ENCODE measurements around the gene KHDRBS1.
"Not testable (repeated sequence)": the region's sequence is repeated elsewhere in the genome, so short reads cannot be mapped to it uniquely, and the experiment has no call there.

The KHDRBS1 gene

DNA sequence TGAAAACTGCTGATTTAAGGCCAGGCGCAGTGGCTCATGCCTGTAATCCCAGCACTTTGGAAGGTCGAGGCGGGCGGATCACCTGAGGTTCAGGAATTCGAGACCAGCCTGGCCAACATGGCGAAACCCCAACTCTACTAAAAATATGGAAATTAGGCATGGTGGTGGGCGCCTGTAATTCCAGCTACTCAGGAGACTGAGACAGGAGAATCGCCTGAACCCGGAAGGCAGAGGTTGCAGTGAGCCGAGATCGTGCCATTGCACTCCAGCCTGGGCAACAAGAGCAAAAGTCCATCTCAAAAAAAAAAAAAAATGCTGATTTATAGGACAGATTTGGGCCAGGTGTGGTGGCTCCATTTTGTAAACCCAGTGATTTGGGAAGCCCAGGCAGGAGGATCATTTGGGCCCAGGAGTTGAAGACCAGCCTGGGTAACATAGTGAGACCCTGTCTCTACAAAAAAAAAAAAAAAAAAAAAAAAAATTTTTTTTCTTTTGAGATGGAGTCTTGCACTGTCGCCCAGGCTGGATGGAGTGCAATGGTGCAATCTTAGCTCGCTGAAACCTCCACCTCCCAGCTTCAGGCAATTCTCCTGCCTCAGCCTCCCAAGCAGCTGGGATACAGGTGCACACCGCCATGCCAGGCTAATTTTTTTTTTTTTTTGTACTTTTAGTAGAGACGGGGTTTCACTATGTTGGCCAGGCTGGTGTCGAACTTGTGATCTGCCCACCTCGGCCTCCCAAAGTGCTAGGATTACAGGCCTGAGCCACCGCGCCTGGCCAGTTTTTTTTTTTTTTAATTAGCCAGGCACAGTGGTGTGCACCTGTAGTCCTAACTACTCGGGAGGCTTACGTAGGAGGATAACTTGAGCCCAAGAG, 52.2 kb downstream of the KHDRBS1 start:
- DNase-seq (ENCODE audit: low spot score) = not testable (repeated sequence)

GRCh38 chr1:32066489-32066873, 52.8 kb downstream of the KHDRBS1 start:
- peak; percentile 83 for DNase-seq (ENCODE audit: low spot score)

GRCh38 chr1:32068957-32069588, 55.4 kb downstream of the KHDRBS1 start:
- no peak for DNase-seq (ENCODE audit: low spot score)

- no peak for DNase-seq (ENCODE audit: low spot score)
Observed at GRCh38 chr1:32071758-32072621, 58.3 kb downstream of the KHDRBS1 start.

- DNase-seq (ENCODE audit: low spot score) = peak; percentile 97
Observed at GRCh38 chr1:32072622-32073298, 59.1 kb downstream of the KHDRBS1 start, which contains the start of gene TMEM39B. Gene TMEM39B, plus strand, starts transcription at chr1:32072939. Its CDS starts 109 bp downstream, at chr1:32073048.

DNA sequence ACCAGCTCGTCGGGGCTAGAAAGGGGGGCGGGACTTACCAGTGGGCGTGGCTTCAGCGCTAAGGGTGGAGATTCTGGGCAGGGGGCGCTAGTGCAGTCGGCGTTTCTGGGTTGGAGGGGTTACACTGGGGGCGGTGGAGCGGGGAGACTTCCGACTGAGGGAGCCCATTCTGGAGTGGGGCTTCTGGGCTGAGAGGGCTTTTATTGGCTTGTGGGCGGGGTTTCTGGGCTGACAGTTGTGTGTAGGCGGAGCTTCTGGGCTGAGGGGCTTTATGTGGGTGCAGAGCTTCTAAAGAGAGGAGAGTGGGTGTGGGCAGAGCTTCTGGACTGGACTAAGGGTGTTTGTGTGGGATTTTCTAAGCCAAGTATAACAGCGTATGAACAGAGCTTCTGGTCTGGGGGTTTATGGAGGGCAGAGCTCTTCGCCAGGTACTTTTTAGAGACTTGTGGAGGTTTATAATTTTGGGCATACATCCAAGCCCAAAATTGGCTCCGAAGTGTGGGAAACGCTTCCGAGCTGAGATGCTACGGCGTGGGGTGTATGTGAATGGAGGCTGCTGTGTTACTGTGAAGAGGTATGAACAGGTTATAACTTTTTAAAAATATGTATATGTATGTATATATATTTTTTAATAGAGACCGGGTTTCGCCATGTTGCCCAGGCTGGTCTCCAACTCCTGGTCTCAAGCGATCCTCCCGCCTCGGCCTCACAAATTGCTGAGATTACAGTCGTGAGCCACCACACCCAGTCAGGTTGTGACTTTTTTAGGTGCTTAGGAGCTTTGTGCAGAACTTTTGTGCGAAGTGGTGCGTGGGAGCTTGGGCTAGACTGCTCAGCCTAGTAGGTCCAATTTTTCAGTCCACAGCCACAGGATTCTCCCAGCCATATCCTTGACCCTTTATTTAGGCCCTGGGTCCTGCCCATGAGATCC, 59.9 kb downstream of the KHDRBS1 start:
- DNase-seq (ENCODE audit: low spot score) = no peak

- DNase-seq (ENCODE audit: low spot score) = no peak
Observed at GRCh38 chr1:32074841-32075240, 61.2 kb downstream of the KHDRBS1 start.

DNA sequence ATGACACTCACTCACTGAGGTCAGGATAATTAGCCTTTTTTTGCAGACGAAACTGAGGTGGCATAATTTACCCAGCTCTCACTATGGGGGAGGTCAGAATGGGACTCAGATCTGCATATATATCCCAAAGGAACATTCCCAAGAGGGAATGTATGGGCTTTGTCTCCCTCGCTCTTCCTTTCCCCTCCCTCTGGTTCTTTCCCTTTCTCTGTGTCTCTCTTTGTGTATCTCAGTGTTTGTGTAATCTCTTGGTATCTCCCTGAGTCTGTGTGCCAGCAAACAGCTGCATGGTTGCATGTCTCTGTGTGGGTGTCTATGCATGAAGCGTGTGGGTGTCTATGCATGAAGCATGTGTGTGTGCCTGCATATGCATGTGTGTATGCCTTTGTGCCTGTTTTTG, 63.8 kb downstream of the KHDRBS1 start:
- peak; percentile 23 for DNase-seq (ENCODE audit: low spot score)

GRCh38 chr1:32082022-32082421, 68.4 kb downstream of the KHDRBS1 start:
- no peak for DNase-seq (ENCODE audit: low spot score)

GRCh38 chr1:32086381-32086780, 72.7 kb downstream of the KHDRBS1 start:
- DNase-seq (ENCODE audit: low spot score) = not testable (repeated sequence)

DNA sequence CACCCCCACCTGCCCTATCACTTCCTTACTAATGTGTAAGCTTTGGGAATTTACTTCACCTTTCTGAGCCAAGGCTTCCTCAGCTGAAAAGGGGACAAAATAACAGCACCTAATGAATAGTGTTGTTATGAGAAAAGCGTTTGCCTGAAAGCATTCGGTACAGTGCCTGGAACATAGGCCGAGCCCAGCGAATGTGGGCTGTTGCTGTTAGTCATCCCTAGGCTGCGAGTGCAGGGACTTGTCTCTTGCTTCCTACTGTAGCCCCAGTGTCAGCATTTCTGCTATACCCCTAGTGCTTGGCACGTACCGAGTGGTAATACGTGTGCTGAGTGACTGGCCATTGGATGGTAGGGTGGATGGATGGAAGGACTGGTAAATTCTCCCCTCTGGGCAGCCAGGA, 77.5 kb downstream of the KHDRBS1 start:
- DNase-seq (ENCODE audit: low spot score) = peak; percentile 64

GRCh38 chr1:32091591-32091990, 77.9 kb downstream of the KHDRBS1 start:
- DNase-seq (ENCODE audit: low spot score) = no peak

Data from Ammon's horn (tissue), 1 donor.